Adrenal gland (tissue), 12 donors: ENCODE measurements around the gene KLRC1. TPM values are rescaled to one million over a fixed set of nuclear protein-coding genes. Genes with fewer than 3 reads are reported as not detected.

ENCODE experiments used
- DNase-seq, 7 donors: peaks; one replicate each; pipeline ENCODE4 v3.0.0-alpha.2; 2019 to 2020
- H3K27ac ChIP-seq, 5 donors: fragments of 200-600 bp; sonication (generic) in 4 of 5; 1 replicate in 3 of 5; 2 replicates in 2 of 5; pipeline versions ENCODE4 v1.5.1 to v1.8.0; 2016 to 2020; ENCODE audit warnings: mild to moderate bottlenecking in 1 of 5
- H3K27me3 ChIP-seq: fragments of 200-600 bp; 2 replicates; pipeline ENCODE4 v1.8.0; 2021
- H3K36me3 ChIP-seq, 2 donors: fragments of 200-600 bp; replicated peaks in 1 of 2; 1 replicate in 1 of 2; 2 replicates in 1 of 2; pipeline versions ENCODE4 v1.5.1 to v1.8.0; 2018 to 2022
- H3K4me1 ChIP-seq, 2 donors: fragments of 200-600 bp; replicated peaks in 1 of 2; 1 replicate in 1 of 2; 2 replicates in 1 of 2; pipeline versions ENCODE4 v1.5.1 to v1.8.0; 2018 to 2021
- H3K4me3 ChIP-seq, 4 donors: fragments of 200-600 bp; sonication (generic) in 3 of 4; one replicate each; pipeline ENCODE4 v1.5.1; 2016 to 2018
- H3K9me3 ChIP-seq, 3 donors: fragments of 200-600 bp; sonication (generic) in 1 of 3; replicated peaks in 1 of 3; 1 replicate in 2 of 3; 2 replicates in 1 of 3; pipeline versions ENCODE4 v1.5.1 to v1.8.0; 2016 to 2021
- CTCF ChIP-seq, 6 experiments: fragments of 450-650 bp in 4 of 6; fragments of 200-600 bp in 2 of 6; sonication (generic) in 1 of 6; IDR thresholded peaks; 1 replicate in 5 of 6; 2 replicates in 1 of 6; pipeline versions ENCODE4 v1.5.1 to v1.8.0; 2016 to 2021; ENCODE audit warnings: antibody characterized with exemption in 6 of 6, mild to moderate bottlenecking in 2 of 6, moderate library complexity in 1 of 6
- POLR2A ChIP-seq, 2 donors: fragments of 450-650 bp; IDR thresholded peaks; one replicate each; pipeline ENCODE4 v1.6.1; 2017; ENCODE audit warnings: antibody characterized with exemption in 2 of 2, mild to moderate bottlenecking in 2 of 2, moderate library complexity in 1 of 2
- WGBS, 4 donors: extraction: QIAGEN DNeasy Blood & Tissue Kit in 2 of 4; methylation state at CpG; one replicate each; pipeline versions ENCODE4 v1.1.5 to v1.1.7; 2013 to 2017; 5-methylcytosine and 5-hydroxymethylcytosine counted together
- intact Hi-C, 2 donors: fragments of 100-400 bp; cut with DNase I; formaldehyde crosslinking; loops; one replicate each; pipeline versions ENCODE4 v1.14.1 to v1.15.0; 2022 to 2023
- polyA plus RNA-seq, 3 donors: library from polyadenylated mRNA; stranded (reverse); fragments of 200-250 nt in 2 of 3; fragments of 350-450 nt in 1 of 3; fragmentation: Illumina TruSeq in 1 of 3; extraction: RNeasy Lipid Tissue Mini Kit (QIAGEN cat#74804) in 1 of 3; gene quantifications; one replicate each; pipeline ENCODE4 v1.2.3, GENCODE V29; 2013 to 2014
- total RNA-seq, 9 donors: library from RNA; depleted of rRNA in 4 of 9; stranded (reverse); fragments of >200 nt in 4 of 9; fragments of 120-200 nt in 1 of 9; fragmentation: NEBNext Ultra II Directional in 1 of 9; extraction: Animal tissue kit (Norgen Biotek cat#: 25700) in 1 of 9; gene quantifications; one replicate each; pipeline versions ENCODE4 v1.1.0 to v1.2.4, GENCODE V29; 2013 to 2023
- donor health status: healthy with polysubstance abuse.
- donor health status: Bipolar disorder and iron deficiency.
- donor health status: DM: yes; HTN: yes; CAD: no.
- donor health status: DM: no; HTN: no; CAD: no.
- donor health status: DM: no; HTN: no; CAD: no.
- donor health status: DM: yes; HTN: yes; CAD: no.

KLRC1 gene
- total and polyA plus RNA-seq, 12 donors: 0.11 to 0.47 (median 0.30) TPM; not detected in 6

- no peak for DNase-seq
- WGBS, 4 donors: 0 to 48% (median 0%) methylated on average over 1 of the region's 1 CpG
- intact Hi-C loops: no loop called here
- no peaks in the 10 kb centered on the region for H3K36me3 ChIP-seq
- TF ChIP-seq POLR2A (IDR thresholded peaks at IDR 0.05) (no peak), CTCF (IDR thresholded peaks at IDR 0.05) (no peak)
- H3K27ac ChIP-seq: no peak within 1 kb of the TSS
- H3K9me3 ChIP-seq: peaks cover 0 to 5% (median 0%) of the 10 kb centered on the region in 3 donors
- no peaks in the 10 kb centered on the region for H3K4me1 ChIP-seq
- no peak within 1 kb of the TSS for H3K4me3 ChIP-seq
- no peaks in the 10 kb centered on the region for H3K27me3 ChIP-seq
These were observed 43.8 kb downstream of the KLRC1 start, which contains the start of gene KLRC4 for GRCh38 chr12:10409392-10409791. TSS of gene KLRC4 (minus strand) at chr12:10409757. CDS start at chr12:10409575, 182 bp downstream.

DNA sequence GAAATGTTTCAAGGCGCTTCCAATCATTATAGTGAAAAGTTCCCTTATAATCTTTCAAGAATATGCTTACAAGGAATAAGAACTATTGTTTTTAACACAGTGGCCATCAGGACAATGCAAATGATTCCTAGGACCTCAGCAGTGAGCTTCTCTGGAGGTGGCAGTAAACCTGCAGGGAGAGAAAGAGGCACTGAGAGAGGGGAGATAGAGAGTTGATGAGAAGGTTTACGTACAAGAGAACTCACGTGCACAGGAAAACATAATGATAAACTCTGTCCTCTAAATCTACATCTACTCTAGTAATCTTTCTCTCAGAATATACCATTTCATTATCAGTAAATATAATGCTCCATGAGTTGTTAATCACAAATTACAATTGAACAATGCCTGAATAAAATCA lies 44.3 kb downstream of the KLRC1 start:
- Histone ChIP-seq H3K4me3 (no peak overlapping the region), H3K27me3 (no peaks in the 10 kb centered on the region), H3K27ac (no peak overlapping the region), H3K36me3 (no peaks in the 10 kb centered on the region), H3K4me1 (no peaks in the 10 kb centered on the region), H3K9me3 (peaks cover 0 to 5% (median 0%) of the 10 kb centered on the region in 3 donors)
- intact Hi-C loops: no loop called here
- TF ChIP-seq CTCF (IDR thresholded peaks at IDR 0.05) (no peak), POLR2A (IDR thresholded peaks at IDR 0.05) (no peak)
- DNase-seq: no peak
- WGBS, 4 donors: 76 to 88% (median 80%) methylated on average over 3 of the region's 3 CpGs

- intact Hi-C loops: no loop called here
- H3K9me3 ChIP-seq: no peaks in the 10 kb centered on the region
- no peak for TF ChIP-seq CTCF (IDR thresholded peaks at IDR 0.05)
- TF ChIP-seq POLR2A (IDR thresholded peaks at IDR 0.05): no peak
- H3K36me3 ChIP-seq: no peaks in the 10 kb centered on the region
- 57 to 81% (median 72%) methylated on average over 1 to 4 of the region's 4 CpGs for WGBS, 4 donors
- H3K27me3 ChIP-seq: no peaks in the 10 kb centered on the region
- H3K27ac ChIP-seq: no peak overlapping the region
- no peaks in the 10 kb centered on the region for H3K4me1 ChIP-seq
- DNase-seq: peak in 5 of 7 donors; percentile 13 to 43 (median 17)
- no peak overlapping the region for H3K4me3 ChIP-seq
These were observed 46.5 kb downstream of the KLRC1 start for GRCh38 chr12:10406725-10407124.

GRCh38 chr12:10405294-10405693 lies 47.9 kb downstream of the KLRC1 start:
- Histone ChIP-seq H3K27me3 (no peaks in the 10 kb centered on the region), H3K4me1 (no peaks in the 10 kb centered on the region), H3K9me3 (no peaks in the 10 kb centered on the region), H3K27ac (no peak overlapping the region), H3K4me3 (no peak overlapping the region), H3K36me3 (no peaks in the 10 kb centered on the region)
- intact Hi-C loops: no loop called here
- no peak for TF ChIP-seq CTCF (IDR thresholded peaks at IDR 0.05)
- no peak for TF ChIP-seq POLR2A (IDR thresholded peaks at IDR 0.05)
- DNase-seq: no peak
- 90 to 96% (median 92%) methylated on average over 5 of the region's 5 CpGs for WGBS, 4 donors
